Fibroblast of lung (primary cell): ENCODE measurements around the gene SCN1A.

Experiments used
- EZH2 ChIP-seq: IDR thresholded peaks from 2 replicates; pipeline ENCODE4 v1.5.1; 2012; ENCODE audit warnings: low read length, control low read depth, mild to moderate bottlenecking; ENCODE audit errors: missing control alignments
- TF ChIP-seq, protein P1 (sequence below), 2 donors: IDR thresholded peaks in 1 of 2; conservative IDR thresholded peaks in 1 of 2; 1 replicate in 1 of 2; 2 replicates in 1 of 2; pipeline ENCODE4 v1.5.1; 2011 to 2012; ENCODE audit warnings: low read length in 2 of 2, control low read depth in 1 of 2, inconsistent platforms in 1 of 2, low read depth in 1 of 2, mild to moderate bottlenecking in 1 of 2

DNA sequence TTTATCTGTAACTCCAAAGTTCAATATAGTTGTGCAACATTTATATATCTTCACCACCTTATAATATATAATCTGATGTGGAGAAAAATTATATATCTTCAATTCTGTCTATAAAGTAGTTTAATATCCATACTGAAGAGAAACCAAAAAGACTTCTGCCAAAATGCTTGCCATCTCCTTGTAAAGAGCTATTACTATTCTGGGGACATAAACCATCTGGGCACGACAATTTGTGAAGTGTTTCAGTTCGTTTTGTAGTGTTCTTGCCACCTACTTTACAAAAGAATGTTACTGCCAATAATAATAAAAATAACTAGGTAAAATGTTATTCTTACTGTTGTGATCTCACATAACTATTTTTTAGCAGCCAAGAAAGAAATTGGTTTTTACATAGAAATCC lies 45.1 kb downstream of the SCN1A start:
- TF ChIP-seq, protein P1, sequence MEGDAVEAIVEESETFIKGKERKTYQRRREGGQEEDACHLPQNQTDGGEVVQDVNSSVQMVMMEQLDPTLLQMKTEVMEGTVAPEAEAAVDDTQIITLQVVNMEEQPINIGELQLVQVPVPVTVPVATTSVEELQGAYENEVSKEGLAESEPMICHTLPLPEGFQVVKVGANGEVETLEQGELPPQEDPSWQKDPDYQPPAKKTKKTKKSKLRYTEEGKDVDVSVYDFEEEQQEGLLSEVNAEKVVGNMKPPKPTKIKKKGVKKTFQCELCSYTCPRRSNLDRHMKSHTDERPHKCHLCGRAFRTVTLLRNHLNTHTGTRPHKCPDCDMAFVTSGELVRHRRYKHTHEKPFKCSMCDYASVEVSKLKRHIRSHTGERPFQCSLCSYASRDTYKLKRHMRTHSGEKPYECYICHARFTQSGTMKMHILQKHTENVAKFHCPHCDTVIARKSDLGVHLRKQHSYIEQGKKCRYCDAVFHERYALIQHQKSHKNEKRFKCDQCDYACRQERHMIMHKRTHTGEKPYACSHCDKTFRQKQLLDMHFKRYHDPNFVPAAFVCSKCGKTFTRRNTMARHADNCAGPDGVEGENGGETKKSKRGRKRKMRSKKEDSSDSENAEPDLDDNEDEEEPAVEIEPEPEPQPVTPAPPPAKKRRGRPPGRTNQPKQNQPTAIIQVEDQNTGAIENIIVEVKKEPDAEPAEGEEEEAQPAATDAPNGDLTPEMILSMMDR (conservative IDR thresholded peaks at IDR 0.05 in 1 of 2, IDR thresholded peaks at IDR 0.05 in 1 of 2; ENCODE audit: low read depth in 1 of 2, low read length in 2 of 2): no peak
- TF ChIP-seq EZH2: no peak
